GM23338 (cell line): ENCODE results near the gene ANOS1. TPM values are rescaled to one million over a fixed set of nuclear protein-coding genes. Genes with fewer than 3 reads are reported as not detected.

ENCODE experiments used
- ATAC-seq: fragments of 200-7000 bp; cut with Tn5 transposase; 3 replicates; pipeline ENCODE4 v1.9.1; 2020
- DNase-seq: peaks from one replicate; pipeline ENCODE4 v3.0.0-alpha.2; 2015; ENCODE audit warnings: low spot score
- H2AFZ ChIP-seq: fragments of 200-600 bp; sonication (generic); 2 replicates; pipeline ENCODE4 v1.8.0; 2016; ENCODE audit warnings: antibody characterized with exemption, mild to moderate bottlenecking, moderate library complexity
- H3F3A ChIP-seq: fragments of 200-600 bp; sonication (generic); replicated peaks from 2 replicates; pipeline ENCODE4 v1.8.0; 2017; ENCODE audit warnings: antibody characterized with exemption, mixed run types, low read depth
- H3K27ac ChIP-seq: fragments of 200-600 bp; sonication (generic); 2 replicates; pipeline ENCODE4 v1.6.1; 2016; ENCODE audit warnings: low read depth
- H3K27me3 ChIP-seq: fragments of 200-600 bp; sonication (generic); 2 replicates; pipeline ENCODE4 v1.8.0; 2016; ENCODE audit warnings: mild to moderate bottlenecking, mixed run types, moderate library complexity; ENCODE audit not compliant: insufficient read depth
- H3K36me3 ChIP-seq: fragments of 200-600 bp; sonication (generic); 2 replicates; pipeline ENCODE4 v1.8.0; 2016; ENCODE audit warnings: mild to moderate bottlenecking; ENCODE audit not compliant: insufficient read depth
- H3K4me1 ChIP-seq: fragments of 200-600 bp; sonication (generic); 2 replicates; pipeline ENCODE4 v1.8.0; 2016; ENCODE audit warnings: mild to moderate bottlenecking, moderate library complexity; ENCODE audit not compliant: insufficient read depth
- H3K4me2 ChIP-seq: fragments of 200-600 bp; sonication (generic); 2 replicates; pipeline ENCODE4 v1.7.1; 2017; ENCODE audit warnings: mixed run types
- H3K4me3 ChIP-seq: fragments of 200-600 bp; sonication (generic); 2 replicates; pipeline ENCODE4 v1.6.1; 2016; ENCODE audit warnings: mixed run types
- H3K79me2 ChIP-seq: fragments of 200-600 bp; sonication (generic); replicated peaks from 2 replicates; pipeline ENCODE4 v1.8.0; 2017; ENCODE audit warnings: mild to moderate bottlenecking; ENCODE audit not compliant: insufficient read depth
- H3K9me2 ChIP-seq: fragments of 200-600 bp; sonication (generic); 2 replicates; pipeline ENCODE4 v1.8.0; 2017; ENCODE audit not compliant: insufficient read depth
- H4K20me1 ChIP-seq: fragments of 200-600 bp; sonication (generic); replicated peaks from 2 replicates; pipeline ENCODE4 v1.8.0; 2017; ENCODE audit warnings: mild to moderate bottlenecking; ENCODE audit not compliant: insufficient read depth
- H3K27ac Mint-ChIP-seq: 2 replicates; pipeline ENCODE4 v1.8.0; 2020; ENCODE audit warnings: inconsistent platforms, mild to moderate bottlenecking, moderate library complexity, mixed read lengths
- H3K27me3 Mint-ChIP-seq: 3 replicates; pipeline ENCODE4 v1.8.0; 2022; ENCODE audit warnings: low read depth, mild to moderate bottlenecking, moderate library complexity, mixed read lengths, inconsistent platforms; ENCODE audit not compliant: insufficient read depth, poor library complexity
- H3K36me3 Mint-ChIP-seq: 3 replicates; pipeline ENCODE4 v1.8.0; 2021; ENCODE audit warnings: low read depth, mild to moderate bottlenecking, inconsistent platforms, moderate library complexity, mixed read lengths
- H3K4me1 Mint-ChIP-seq: 3 replicates; pipeline ENCODE4 v1.8.0; 2020; ENCODE audit warnings: mild to moderate bottlenecking, inconsistent platforms, mixed read lengths
- H3K4me3 Mint-ChIP-seq: 3 replicates; pipeline ENCODE4 v1.8.0; 2021; ENCODE audit warnings: moderate library complexity, mild to moderate bottlenecking, inconsistent platforms, mixed read lengths
- H3K9me3 Mint-ChIP-seq: 3 replicates; pipeline ENCODE4 v1.8.0; 2020; ENCODE audit warnings: moderate library complexity, mild to moderate bottlenecking, inconsistent platforms, mixed read lengths
- CREB1 ChIP-seq: fragments of 250-450 bp; sonication (Bioruptor Pico); IDR thresholded peaks from 2 replicates; pipeline ENCODE4 v1.5.0; 2020; ENCODE audit warnings: low read depth, mild to moderate bottlenecking, moderate library complexity
- CTCF ChIP-seq, 2 experiments: fragments of 200-600 bp in 1 of 2; sonication (generic) in 1 of 2; conservative IDR thresholded peaks; 2 replicates each; pipeline versions ENCODE4 v1.5.1 to v1.6.1; 2016 to 2017; ENCODE audit warnings: antibody characterized with exemption in 2 of 2, low read depth in 2 of 2, mild to moderate bottlenecking in 2 of 2, moderate library complexity in 1 of 2
- ETS1 ChIP-seq: IDR thresholded peaks from 2 replicates; pipeline ENCODE4 v1.6.1; 2016; ENCODE audit warnings: antibody characterized with exemption
- EZH2 ChIP-seq: fragments of 200-600 bp; sonication (generic); IDR thresholded peaks from one replicate; pipeline ENCODE4 v1.8.0; 2017; ENCODE audit warnings: antibody characterized with exemption, mild to moderate bottlenecking, low read depth; ENCODE audit not compliant: unreplicated experiment
- EZH2phosphoT487 ChIP-seq: fragments of 200-600 bp; sonication (generic); IDR thresholded peaks from one replicate; pipeline ENCODE4 v1.8.1; 2018; ENCODE audit warnings: antibody characterized with exemption; ENCODE audit not compliant: unreplicated experiment
- JUNB ChIP-seq: IDR thresholded peaks from one replicate; pipeline ENCODE4 v1.6.1; 2016; ENCODE audit warnings: antibody characterized with exemption; ENCODE audit not compliant: unreplicated experiment
- NANOG ChIP-seq: IDR thresholded peaks from 2 replicates; pipeline ENCODE4 v1.6.1; 2016; ENCODE audit warnings: antibody characterized with exemption, borderline replicate concordance
- POLR2AphosphoS5 ChIP-seq: IDR thresholded peaks from 2 replicates; pipeline ENCODE4 v1.6.1; 2016; ENCODE audit warnings: antibody characterized with exemption, low read depth
- REST ChIP-seq: IDR thresholded peaks from one replicate; pipeline ENCODE4 v1.6.1; 2018; ENCODE audit warnings: antibody characterized with exemption; ENCODE audit not compliant: unreplicated experiment
- STAT1 ChIP-seq: IDR thresholded peaks from one replicate; pipeline ENCODE4 v1.6.1; 2016; ENCODE audit warnings: antibody characterized with exemption; ENCODE audit not compliant: unreplicated experiment
- ZNF114 ChIP-seq: fragments of 250-450 bp; sonication (Bioruptor Pico); IDR thresholded peaks from 2 replicates; pipeline ENCODE4 v1.5.0; 2020; ENCODE audit warnings: mild to moderate bottlenecking, moderate library complexity
- ZNF331 ChIP-seq: fragments of 250-450 bp; sonication (Bioruptor Pico); IDR thresholded peaks from 2 replicates; pipeline ENCODE4 v1.5.0; 2020; ENCODE audit warnings: low read depth, mild to moderate bottlenecking, moderate library complexity
- ZNF462 ChIP-seq: fragments of 250-450 bp; sonication (Bioruptor Pico); IDR thresholded peaks from 2 replicates; pipeline ENCODE4 v1.5.0; 2020; ENCODE audit warnings: mild to moderate bottlenecking, moderate library complexity
- polyA plus RNA-seq: library from polyadenylated mRNA; unstranded; fragments of >200 nt; fragmentation: Nextera tagmentation; extraction: Ambion mirVana; gene quantifications from 2 replicates; pipeline ENCODE4 v1.2.1, GENCODE V29; 2016
- total RNA-seq: library from RNA; depleted of rRNA; stranded (reverse); fragments of >200 nt; shearing (Covaris generic); gene quantifications from 2 replicates; pipeline ENCODE4 v1.2.3, GENCODE V29; 2014

ANOS1 gene
- total and polyA plus RNA-seq, 2 experiments from 2014 or later = 21.8 to 68.5 TPM

- no peaks in the 10 kb centered on the region for H3K36me3 ChIP-seq
- H3K27ac ChIP-seq = no peak overlapping the region
- Mint-ChIP-seq H3K27ac (no peak overlapping the region), H3K4me3 (no peak overlapping the region), H3K4me1 (peaks cover 14% of the 10 kb centered on the region), H3K9me3 (no peaks in the 10 kb centered on the region), H3K27me3 (peaks cover 2% of the 10 kb centered on the region), H3K36me3 (peaks cover 18% of the 10 kb centered on the region; the same call in 2 of the 3 replicates)
- no peak overlapping the region for H3K4me2 ChIP-seq
- TF ChIP-seq REST (no peak), ZNF114 (CRISPR knock-in tag) (no peak), CTCF (conservative IDR thresholded peaks at IDR 0.05; ENCODE audit: low read depth in 2 of 2) (no peak), CREB1 (CRISPR knock-in tag) (no peak), ETS1 (no peak), STAT1 (no peak), NANOG (no peak), EZH2phosphoT487 (no peak), JUNB (no peak), POLR2AphosphoS5 (no peak), EZH2 (no peak), ZNF462 (CRISPR knock-in tag) (no peak), ZNF331 (CRISPR knock-in tag) (no peak)
- peaks cover 18% of the 10 kb centered on the region for H3K79me2 ChIP-seq
- H3K4me3 ChIP-seq = no peak overlapping the region
- no peak for ATAC-seq
- DNase-seq = no peak
- no peaks in the 10 kb centered on the region for H4K20me1 ChIP-seq
- H3K9me2 ChIP-seq = peaks cover 4% of the 10 kb centered on the region; the same call in 1 of the 2 replicates
- H3K27me3 ChIP-seq = no peaks in the 10 kb centered on the region
- no peaks in the 10 kb centered on the region for H3F3A ChIP-seq
- H2AFZ ChIP-seq = no peak overlapping the region
- H3K4me1 ChIP-seq = no peaks in the 10 kb centered on the region
Observed at GRCh38 chrX:8604131-8604530, 127.8 kb downstream of the ANOS1 start.
